Heart left ventricle (tissue), 16 donors: ENCODE measurements around the gene BRIP1. TPM values are rescaled to one million over a fixed set of nuclear protein-coding genes. Genes with fewer than 3 reads are reported as not detected.

Experiments used
- ATAC-seq, 4 donors: fragments of 200-7000 bp; cut with Tn5 transposase; one replicate each; pipeline ENCODE4 v1.9.1; 2020 to 2022; ENCODE audit warnings: moderate library complexity in 4 of 4, mild to moderate bottlenecking in 3 of 4, moderate number of reproducible peaks in 1 of 4
- DNase-seq, 5 donors: peaks; one replicate each; pipeline ENCODE4 v3.0.0-alpha.2; 2020
- H3K27ac ChIP-seq, 12 donors: fragments of 200-600 bp; sonication (generic) in 4 of 12; one replicate each; pipeline versions ENCODE4 v1.5.0 to v1.8.0; 2016 to 2022; ENCODE audit warnings: mild to moderate bottlenecking in 2 of 12
- H3K27me3 ChIP-seq, 9 donors: fragments of 200-600 bp; sonication (generic) in 2 of 9; one replicate each; pipeline versions ENCODE4 v1.5.1 to v1.8.0; 2016 to 2022; ENCODE audit warnings: mild to moderate bottlenecking in 3 of 9
- H3K36me3 ChIP-seq, 9 donors: fragments of 200-600 bp; sonication (generic) in 2 of 9; one replicate each; pipeline versions ENCODE4 v1.5.0 to v1.8.0; 2018 to 2022; ENCODE audit warnings: mild to moderate bottlenecking in 2 of 9
- H3K4me1 ChIP-seq, 12 donors: fragments of 200-600 bp; sonication (generic) in 4 of 12; one replicate each; pipeline versions ENCODE4 v1.5.0 to v1.8.0; 2016 to 2022; ENCODE audit warnings: mild to moderate bottlenecking in 3 of 12
- H3K4me3 ChIP-seq, 12 donors: fragments of 200-600 bp; sonication (generic) in 4 of 12; one replicate each; pipeline versions ENCODE4 v1.5.0 to v1.8.0; 2017 to 2022; ENCODE audit warnings: mild to moderate bottlenecking in 9 of 12, moderate library complexity in 4 of 12
- H3K9me3 ChIP-seq, 12 donors: fragments of 200-600 bp; sonication (generic) in 4 of 12; one replicate each; pipeline versions ENCODE4 v1.5.0 to v1.8.0; 2016 to 2022; ENCODE audit warnings: mild to moderate bottlenecking in 1 of 12
- CTCF ChIP-seq, 12 donors: fragments of 200-600 bp; sonication (generic) in 4 of 12; IDR thresholded peaks; one replicate each; pipeline versions ENCODE4 v1.5.0 to v1.8.0; 2018 to 2022; ENCODE audit warnings: antibody characterized with exemption in 12 of 12, mild to moderate bottlenecking in 5 of 12
- POLR2A ChIP-seq, 2 donors: fragments of 450-650 bp; IDR thresholded peaks; one replicate each; pipeline ENCODE4 v1.6.1; 2017; ENCODE audit warnings: antibody characterized with exemption in 2 of 2, mild to moderate bottlenecking in 2 of 2, moderate library complexity in 2 of 2
- WGBS, 4 donors: extraction: QIAGEN DNeasy Blood & Tissue Kit in 2 of 4; methylation state at CpG; one replicate each; pipeline versions ENCODE4 v1.1.5 to v1.1.7; 2013 to 2018; 5-methylcytosine and 5-hydroxymethylcytosine counted together
- intact Hi-C, 10 donors: fragments of 100-400 bp; cut with DNase I; formaldehyde crosslinking; loops; one replicate each; pipeline versions ENCODE4 v1.11.1 to v1.14.2; 2022
- polyA plus RNA-seq, 2 donors: library from polyadenylated mRNA; stranded (reverse); fragments of 200-250 nt; gene quantifications; one replicate each; pipeline ENCODE4 v1.2.3, GENCODE V29; 2013
- total RNA-seq, 9 donors: library from RNA; depleted of rRNA in 2 of 9; stranded (reverse); fragments of >200 nt in 2 of 9; fragmentation: NEBNext Ultra II Directional in 3 of 9; extraction: Animal tissue kit (Norgen Biotek cat#: 25700) in 3 of 9; gene quantifications; one replicate each; pipeline versions ENCODE4 v1.1.0 to v1.2.4, GENCODE V29; 2016 to 2023
- donor health status: ischemic (EF 13 %, LVEDD 7.1; RV severe dilation, severe dysfunction).
- donor health status: healthy with polysubstance abuse.
- donor health status: DM: no; HTN: yes; CAD: no.
- donor health status: DM: no; HTN: no; CAD: no.
- donor health status: ischemic (EF 25% LVEDD 6.9; RV normal size, moderate dysfunction).
- donor health status: ischemic (EF 25% LVEDD 5.7; RV mildly dilated, moderate dysfunction).
- donor health status: healthy.
- donor health status: DM: yes; HTN: yes; CAD: no.
- donor health status: ischemic (EF 35%, LVEDD 5.7; RV mildly dilated, moderate dysfunction).
- donor health status: nonischemic (EF 11% LVEDD 7.7; RV severe dilation, severe dysfunction).
- donor health status: DM: yes; HTN: yes; CAD: no.
- donor health status: PGD.
- donor health status: ischemic (EF 29% LVEDD 5.4; RV normal size, mild dysfunction).
- donor health status: nonischemic (EF 23%, LVEDD 6.1; RV moderate dilation, normal function).

BRIP1 gene
- total and polyA plus RNA-seq, 11 donors, result 0.04 to 2.2 (median 0.12) TPM; not detected in 3

- TF ChIP-seq POLR2A (IDR thresholded peaks at IDR 0.05), result no peak
- TF ChIP-seq CTCF (IDR thresholded peaks at IDR 0.05), result no peak
- intact Hi-C loops, result no loop called here
- Histone ChIP-seq H3K27me3 (no peaks in the 10 kb centered on the region), H3K36me3 (no peaks in the 10 kb centered on the region), H3K4me1 (no peaks in the 10 kb centered on the region), H3K27ac (no peak overlapping the region), H3K9me3 (no peaks in the 10 kb centered on the region), H3K4me3 (no peak overlapping the region)
- WGBS, 4 donors, result 97 to 99% (median 97%) methylated on average over 3 of the region's 3 CpGs
- no peak for ATAC-seq
- no peak for DNase-seq
Measured at GRCh38 chr17:61817452-61817851, 45.9 kb downstream of the BRIP1 start.

GRCh38 chr17:61816538-61816937, 46.8 kb downstream of the BRIP1 start:
- DNase-seq, result no peak
- no peak for ATAC-seq
- no peaks in the 10 kb centered on the region for H3K4me1 ChIP-seq
- 71 to 82% (median 80%) methylated on average over 4 of the region's 4 CpGs for WGBS, 4 donors
- no peak overlapping the region for H3K4me3 ChIP-seq
- no peaks in the 10 kb centered on the region for H3K27me3 ChIP-seq
- no peak overlapping the region for H3K27ac ChIP-seq
- H3K9me3 ChIP-seq, result no peaks in the 10 kb centered on the region
- TF ChIP-seq POLR2A (IDR thresholded peaks at IDR 0.05) (no peak), CTCF (IDR thresholded peaks at IDR 0.05) (no peak)
- intact Hi-C loops, result no loop called here
- H3K36me3 ChIP-seq, result no peaks in the 10 kb centered on the region

- Histone ChIP-seq H3K36me3 (no peaks in the 10 kb centered on the region), H3K9me3 (no peaks in the 10 kb centered on the region), H3K27ac (no peak overlapping the region), H3K27me3 (no peaks in the 10 kb centered on the region), H3K4me3 (no peak overlapping the region), H3K4me1 (no peaks in the 10 kb centered on the region)
- 62 to 68% (median 65%) methylated on average over 5 of the region's 5 CpGs for WGBS, 4 donors
- TF ChIP-seq CTCF (IDR thresholded peaks at IDR 0.05), result no peak
- TF ChIP-seq POLR2A (IDR thresholded peaks at IDR 0.05), result no peak
- ATAC-seq (no peak), DNase-seq (no peak)
- intact Hi-C loops, result no loop called here
Measured at GRCh38 chr17:61815863-61816503, 47.3 kb downstream of the BRIP1 start.

- peaks cover 0 to 9% (median 0%) of the 10 kb centered on the region in 12 donors for H3K4me1 ChIP-seq
- intact Hi-C loops, result no loop called here
- no peak for DNase-seq
- H3K9me3 ChIP-seq, result no peaks in the 10 kb centered on the region
- H3K36me3 ChIP-seq, result no peaks in the 10 kb centered on the region
- no peak overlapping the region for H3K27ac ChIP-seq
- no peak for ATAC-seq
- H3K4me3 ChIP-seq, result no peak overlapping the region
- 89 to 97% (median 93%) methylated on average over 1 of the region's 1 CpG for WGBS, 4 donors
- no peaks in the 10 kb centered on the region for H3K27me3 ChIP-seq
- TF ChIP-seq POLR2A (IDR thresholded peaks at IDR 0.05) (no peak), CTCF (IDR thresholded peaks at IDR 0.05) (no peak)
Measured at GRCh38 chr17:61814485-61814884, 48.8 kb downstream of the BRIP1 start.
